ENCODE data around the gene VAV2. TPM values are rescaled to one million over a fixed set of nuclear protein-coding genes. Genes with fewer than 3 reads are reported as not detected.

The VAV2 gene
- total RNA-seq, 1 donor from 2014 or later: 24.4 TPM

DNA sequence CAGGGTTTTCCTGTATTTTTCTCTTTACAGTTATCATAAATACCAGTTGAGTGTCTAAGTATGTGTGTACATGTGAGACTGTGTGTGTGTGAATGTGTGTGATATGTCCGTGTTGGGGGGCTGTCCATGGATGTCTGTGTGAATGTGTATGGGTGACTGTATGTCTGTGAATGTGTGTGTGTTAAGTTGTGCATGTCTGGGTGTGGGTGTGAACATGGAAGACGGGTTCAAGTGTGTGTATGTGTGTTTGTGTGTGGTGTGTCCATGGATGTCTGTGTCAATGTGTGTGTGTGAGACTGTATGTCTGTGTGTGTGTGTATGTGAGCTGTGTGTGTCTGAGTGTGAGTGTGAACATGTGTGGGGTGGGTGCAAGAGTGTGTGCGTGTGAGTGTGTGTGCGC lies 55.0 kb downstream of the VAV2 start:
- H3K4me3 Mint-ChIP-seq (ENCODE audit: unreplicated experiment): no peak overlapping the region
- TF ChIP-seq, protein P1, sequence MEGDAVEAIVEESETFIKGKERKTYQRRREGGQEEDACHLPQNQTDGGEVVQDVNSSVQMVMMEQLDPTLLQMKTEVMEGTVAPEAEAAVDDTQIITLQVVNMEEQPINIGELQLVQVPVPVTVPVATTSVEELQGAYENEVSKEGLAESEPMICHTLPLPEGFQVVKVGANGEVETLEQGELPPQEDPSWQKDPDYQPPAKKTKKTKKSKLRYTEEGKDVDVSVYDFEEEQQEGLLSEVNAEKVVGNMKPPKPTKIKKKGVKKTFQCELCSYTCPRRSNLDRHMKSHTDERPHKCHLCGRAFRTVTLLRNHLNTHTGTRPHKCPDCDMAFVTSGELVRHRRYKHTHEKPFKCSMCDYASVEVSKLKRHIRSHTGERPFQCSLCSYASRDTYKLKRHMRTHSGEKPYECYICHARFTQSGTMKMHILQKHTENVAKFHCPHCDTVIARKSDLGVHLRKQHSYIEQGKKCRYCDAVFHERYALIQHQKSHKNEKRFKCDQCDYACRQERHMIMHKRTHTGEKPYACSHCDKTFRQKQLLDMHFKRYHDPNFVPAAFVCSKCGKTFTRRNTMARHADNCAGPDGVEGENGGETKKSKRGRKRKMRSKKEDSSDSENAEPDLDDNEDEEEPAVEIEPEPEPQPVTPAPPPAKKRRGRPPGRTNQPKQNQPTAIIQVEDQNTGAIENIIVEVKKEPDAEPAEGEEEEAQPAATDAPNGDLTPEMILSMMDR (IDR thresholded peaks at IDR 0.05): no peak
- no peaks in the 10 kb centered on the region for H3K9me3 Mint-ChIP-seq (ENCODE audit: unreplicated experiment)
- H3K27ac Mint-ChIP-seq (ENCODE audit: unreplicated experiment): no peak overlapping the region
- no peak for DNase-seq (ENCODE audit: extremely low spot score, unreplicated experiment)
- H3K36me3 Mint-ChIP-seq (ENCODE audit: unreplicated experiment): peaks cover 12% of the 10 kb centered on the region
- H3K27me3 Mint-ChIP-seq (ENCODE audit: unreplicated experiment): no peaks in the 10 kb centered on the region
- H3K4me1 Mint-ChIP-seq (ENCODE audit: unreplicated experiment): peaks cover 25% of the 10 kb centered on the region

DNA sequence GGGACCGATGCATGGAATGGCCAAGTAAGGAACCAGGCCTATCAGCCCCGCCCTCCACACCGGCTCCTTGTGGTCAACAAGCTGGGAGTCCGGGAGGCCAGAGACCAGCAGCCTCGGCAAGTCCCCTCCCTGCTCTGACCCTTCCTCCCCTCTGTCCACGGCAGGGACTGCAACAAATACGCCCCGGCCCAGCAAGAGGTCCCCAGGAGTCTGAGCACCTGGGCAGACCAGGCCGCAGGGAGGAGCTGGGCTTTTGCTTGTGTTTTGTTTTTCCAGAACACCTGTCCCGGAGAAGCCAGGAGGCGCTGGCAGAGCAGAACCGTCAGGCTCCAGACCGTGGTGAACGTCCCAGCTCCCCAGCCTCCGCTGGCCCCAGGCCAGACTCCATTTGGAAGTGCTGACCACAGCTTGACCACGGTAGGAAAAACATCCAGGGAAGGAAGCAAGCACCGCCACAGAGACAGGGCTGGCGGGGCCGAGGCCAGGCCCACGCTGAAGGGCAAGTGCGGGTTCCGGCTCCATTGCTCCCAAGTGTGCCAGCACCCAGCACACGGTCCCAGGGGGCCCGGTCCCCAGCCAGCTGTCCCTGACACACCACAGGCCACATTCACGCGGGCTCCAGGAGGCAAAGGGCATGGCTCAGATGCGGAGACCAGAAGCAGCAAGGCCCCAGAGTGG lies 56.7 kb downstream of the VAV2 start:
- no peak for DNase-seq (ENCODE audit: extremely low spot score, unreplicated experiment)
- Mint-ChIP-seq H3K4me1 (ENCODE audit: unreplicated experiment) (peaks cover 20% of the 10 kb centered on the region), H3K9me3 (ENCODE audit: unreplicated experiment) (no peaks in the 10 kb centered on the region), H3K27me3 (ENCODE audit: unreplicated experiment) (no peaks in the 10 kb centered on the region), H3K36me3 (ENCODE audit: unreplicated experiment) (peaks cover 12% of the 10 kb centered on the region), H3K27ac (ENCODE audit: unreplicated experiment) (no peak overlapping the region), H3K4me3 (ENCODE audit: unreplicated experiment) (no peak overlapping the region)
- TF ChIP-seq, protein P1 (IDR thresholded peaks at IDR 0.05): no peak

DNA sequence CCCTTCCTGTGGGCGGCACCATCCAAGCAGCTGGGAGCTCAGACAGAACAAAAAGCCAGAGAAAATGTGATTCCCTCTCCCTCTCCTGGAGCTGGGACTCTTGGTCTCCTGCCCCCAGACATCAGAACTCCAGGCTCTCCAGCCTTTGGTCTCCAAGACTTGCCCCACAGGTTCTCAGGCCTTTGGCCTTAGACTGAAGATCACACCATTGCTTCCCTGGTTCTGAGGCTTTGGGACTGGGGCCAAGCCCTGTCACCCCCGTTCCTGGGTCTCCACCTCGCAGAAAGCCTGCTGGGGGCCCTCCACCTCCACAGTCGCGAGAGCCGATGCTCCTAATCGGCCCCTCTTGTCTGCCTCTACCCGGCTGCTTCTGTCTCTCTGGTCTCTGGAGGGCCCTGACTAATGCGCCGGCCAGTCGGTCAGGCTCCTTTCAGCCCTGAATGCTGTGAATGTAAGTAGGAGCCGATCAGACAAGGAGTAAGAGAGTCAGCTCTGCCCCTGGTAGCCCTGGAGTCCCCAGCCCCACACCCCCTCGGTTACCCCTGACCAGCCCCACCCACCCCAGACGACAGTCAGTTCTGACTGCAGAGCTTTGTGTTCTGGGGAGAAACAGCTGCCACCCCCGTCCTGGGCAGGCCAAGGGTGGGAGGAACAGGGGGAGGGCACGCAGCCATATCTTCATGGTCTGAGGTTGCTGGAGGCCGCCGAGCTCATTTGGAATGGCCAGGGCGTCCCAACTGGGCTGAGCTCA lies 57.5 kb downstream of the VAV2 start:
- no peaks in the 10 kb centered on the region for H3K27me3 Mint-ChIP-seq (ENCODE audit: unreplicated experiment)
- H3K4me3 Mint-ChIP-seq (ENCODE audit: unreplicated experiment): no peak overlapping the region
- TF ChIP-seq, protein P1 (IDR thresholded peaks at IDR 0.05): no peak
- H3K9me3 Mint-ChIP-seq (ENCODE audit: unreplicated experiment): no peaks in the 10 kb centered on the region
- peaks cover 14% of the 10 kb centered on the region for H3K36me3 Mint-ChIP-seq (ENCODE audit: unreplicated experiment)
- DNase-seq (ENCODE audit: extremely low spot score, unreplicated experiment): no peak
- no peak overlapping the region for H3K27ac Mint-ChIP-seq (ENCODE audit: unreplicated experiment)
- peaks cover 15% of the 10 kb centered on the region for H3K4me1 Mint-ChIP-seq (ENCODE audit: unreplicated experiment)

DNA sequence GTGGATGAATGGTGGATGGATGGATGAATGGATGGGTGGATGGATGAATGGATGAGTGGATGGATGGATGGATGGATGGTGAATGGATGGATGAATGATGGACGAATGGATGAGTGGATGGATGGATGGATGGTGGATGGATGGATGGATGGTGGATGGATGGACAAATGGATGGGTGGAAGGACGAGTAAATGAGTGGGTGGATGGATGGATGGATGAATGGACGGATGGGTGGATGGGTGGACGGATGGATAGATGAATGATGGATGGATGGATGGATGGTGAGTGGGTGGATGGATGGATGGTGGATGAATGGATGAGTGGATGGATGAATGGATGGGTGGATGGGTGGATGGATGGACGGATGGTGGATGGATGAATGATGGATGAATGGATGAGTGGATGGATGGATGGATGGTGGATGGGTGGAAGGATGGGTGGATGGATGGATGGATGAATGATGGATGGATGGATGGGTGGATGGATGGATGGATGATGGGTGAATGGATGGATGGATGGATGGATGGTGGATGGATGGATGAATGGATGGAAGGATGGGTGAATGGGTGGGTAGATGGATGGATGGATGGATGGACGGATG lies 58.6 kb downstream of the VAV2 start:
- no peak for DNase-seq (ENCODE audit: extremely low spot score, unreplicated experiment)
- Mint-ChIP-seq H3K4me3 (ENCODE audit: unreplicated experiment) (no peak overlapping the region), H3K27me3 (ENCODE audit: unreplicated experiment) (no peaks in the 10 kb centered on the region), H3K9me3 (ENCODE audit: unreplicated experiment) (no peaks in the 10 kb centered on the region), H3K27ac (ENCODE audit: unreplicated experiment) (no peak overlapping the region), H3K4me1 (ENCODE audit: unreplicated experiment) (peaks cover 15% of the 10 kb centered on the region), H3K36me3 (ENCODE audit: unreplicated experiment) (peaks cover 14% of the 10 kb centered on the region)
- TF ChIP-seq, protein P1 (IDR thresholded peaks at IDR 0.05): no peak

DNA sequence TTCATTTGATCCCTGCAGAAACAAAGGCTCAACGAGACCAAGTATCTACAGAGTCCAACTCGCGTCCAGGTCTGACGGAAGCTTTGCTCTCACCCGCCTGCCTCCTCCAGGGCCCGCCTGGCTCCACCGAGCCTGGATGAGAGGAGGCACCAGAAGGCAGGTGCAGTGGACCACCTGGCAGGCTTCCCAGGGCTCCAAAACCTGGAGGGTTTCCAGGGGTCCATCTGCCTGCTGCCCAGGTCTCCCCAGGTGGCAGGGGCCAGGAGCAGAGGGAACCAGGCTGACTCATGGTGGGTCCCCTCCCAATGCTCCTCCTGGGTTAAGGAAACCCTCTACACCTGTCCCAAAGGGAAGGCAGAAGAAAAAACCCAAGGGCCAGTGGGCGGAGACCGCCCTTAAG lies 59.5 kb downstream of the VAV2 start:
- H3K27me3 Mint-ChIP-seq (ENCODE audit: unreplicated experiment): no peaks in the 10 kb centered on the region
- no peaks in the 10 kb centered on the region for H3K9me3 Mint-ChIP-seq (ENCODE audit: unreplicated experiment)
- DNase-seq (ENCODE audit: extremely low spot score, unreplicated experiment): no peak
- no peak overlapping the region for H3K4me3 Mint-ChIP-seq (ENCODE audit: unreplicated experiment)
- peaks cover 15% of the 10 kb centered on the region for H3K4me1 Mint-ChIP-seq (ENCODE audit: unreplicated experiment)
- peaks cover 17% of the 10 kb centered on the region for H3K36me3 Mint-ChIP-seq (ENCODE audit: unreplicated experiment)
- TF ChIP-seq, protein P1 (IDR thresholded peaks at IDR 0.05): no peak
- H3K27ac Mint-ChIP-seq (ENCODE audit: unreplicated experiment): no peak overlapping the region
